Esophagus squamous epithelium (tissue), 5 donors: ENCODE results near the gene HDAC1. TPM values are rescaled to one million over a fixed set of nuclear protein-coding genes. Genes with fewer than 3 reads are reported as not detected.
A peak's percentile ranks its signal among the peaks of the same experiment; 100 is the strongest.

ENCODE experiments used
- DNase-seq: peaks from one replicate; lab custom pipeline; 2025; lab: John Stamatoyannopoulos, UW
- H3K27ac ChIP-seq, 4 donors: fragments of 200-600 bp; sonication (generic); one replicate each; pipeline ENCODE4 v1.5.1; 2016 to 2019; ENCODE audit warnings: mild to moderate bottlenecking in 1 of 4
- H3K27me3 ChIP-seq, 4 donors: fragments of 200-600 bp; sonication (generic); 1 replicate in 3 of 4; 2 replicates in 1 of 4; pipeline versions ENCODE4 v1.5.1 to v1.6.0; 2017 to 2021; ENCODE audit warnings: antibody characterized with exemption in 1 of 4
- H3K36me3 ChIP-seq, 3 donors: fragments of 200-600 bp; sonication (generic); one replicate each; pipeline ENCODE4 v1.5.1; 2016 to 2019
- H3K4me1 ChIP-seq, 3 donors: fragments of 200-600 bp; sonication (generic); one replicate each; pipeline ENCODE4 v1.5.1; 2017 to 2019
- H3K4me3 ChIP-seq, 4 donors: fragments of 200-600 bp; sonication (generic); 1 replicate in 3 of 4; 2 replicates in 1 of 4; pipeline ENCODE4 v1.5.1; 2016 to 2019; ENCODE audit warnings: mild to moderate bottlenecking in 2 of 4, moderate library complexity in 1 of 4
- H3K9me3 ChIP-seq, 3 donors: fragments of 200-600 bp; sonication (generic); one replicate each; pipeline ENCODE4 v1.5.1; 2016 to 2019
- POLR2A ChIP-seq, 4 donors: fragments of 450-650 bp; IDR thresholded peaks; one replicate each; pipeline ENCODE4 v1.6.1; 2017; ENCODE audit warnings: antibody characterized with exemption in 4 of 4, mild to moderate bottlenecking in 4 of 4, moderate library complexity in 3 of 4
- WGBS, 2 donors: methylation state at CpG; one replicate each; pipeline ENCODE4 v1.1.5; 2018; 5-methylcytosine and 5-hydroxymethylcytosine counted together
- intact Hi-C: fragments of 100-400 bp; cut with DNase I; formaldehyde crosslinking; loops from one replicate; pipeline ENCODE4 v1.15.0; 2022
- total RNA-seq, 4 donors: library from RNA; depleted of rRNA; stranded (reverse); fragments of >200 nt; gene quantifications; one replicate each; pipeline ENCODE4 v1.1.0, GENCODE V29; 2016
- TF ChIP-seq, protein P1 (sequence below), 6 experiments: fragments of 450-650 bp in 4 of 6; fragments of 200-600 bp in 2 of 6; sonication (generic) in 2 of 6; IDR thresholded peaks; one replicate each; pipeline ENCODE4 v1.5.1; 2016 to 2019; ENCODE audit warnings: antibody characterized with exemption in 6 of 6, mild to moderate bottlenecking in 4 of 6, moderate library complexity in 4 of 6
- donor health status: DM: yes; HTN: yes; CAD: no.

HDAC1 gene
- total RNA-seq, 4 donors from 2014 or later: 74.3 to 115 (median 96.0) TPM

GRCh38 chr1:32335535-32335789 lies 43.6 kb downstream of the HDAC1 start:
- DNase-seq: no peak
- H3K27ac ChIP-seq: peak overlapping the region; percentile 25 to 78 (median 60)
- peaks cover 0 to 14% (median 0%) of the 10 kb centered on the region in 4 donors for H3K27me3 ChIP-seq
- peaks cover 5 to 40% (median 11%) of the 10 kb centered on the region in 3 donors for H3K36me3 ChIP-seq
- peak overlapping the region; percentile 49 to 86 (median 65) for H3K4me3 ChIP-seq
- intact Hi-C loops: no loop called here
- no peaks in the 10 kb centered on the region for H3K9me3 ChIP-seq
- H3K4me1 ChIP-seq: peaks cover 35 to 69% (median 37%) of the 10 kb centered on the region in 3 donors
- no CpG with 5 or more reads among the region's 34 CpGs for WGBS, 2 donors
- no peak for TF ChIP-seq POLR2A (IDR thresholded peaks at IDR 0.05)
- TF ChIP-seq, protein P1, sequence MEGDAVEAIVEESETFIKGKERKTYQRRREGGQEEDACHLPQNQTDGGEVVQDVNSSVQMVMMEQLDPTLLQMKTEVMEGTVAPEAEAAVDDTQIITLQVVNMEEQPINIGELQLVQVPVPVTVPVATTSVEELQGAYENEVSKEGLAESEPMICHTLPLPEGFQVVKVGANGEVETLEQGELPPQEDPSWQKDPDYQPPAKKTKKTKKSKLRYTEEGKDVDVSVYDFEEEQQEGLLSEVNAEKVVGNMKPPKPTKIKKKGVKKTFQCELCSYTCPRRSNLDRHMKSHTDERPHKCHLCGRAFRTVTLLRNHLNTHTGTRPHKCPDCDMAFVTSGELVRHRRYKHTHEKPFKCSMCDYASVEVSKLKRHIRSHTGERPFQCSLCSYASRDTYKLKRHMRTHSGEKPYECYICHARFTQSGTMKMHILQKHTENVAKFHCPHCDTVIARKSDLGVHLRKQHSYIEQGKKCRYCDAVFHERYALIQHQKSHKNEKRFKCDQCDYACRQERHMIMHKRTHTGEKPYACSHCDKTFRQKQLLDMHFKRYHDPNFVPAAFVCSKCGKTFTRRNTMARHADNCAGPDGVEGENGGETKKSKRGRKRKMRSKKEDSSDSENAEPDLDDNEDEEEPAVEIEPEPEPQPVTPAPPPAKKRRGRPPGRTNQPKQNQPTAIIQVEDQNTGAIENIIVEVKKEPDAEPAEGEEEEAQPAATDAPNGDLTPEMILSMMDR (IDR thresholded peaks at IDR 0.05): no peak

- peak within 1 kb of the TSS; percentile 49 to 86 (median 65) for H3K4me3 ChIP-seq
- intact Hi-C loops: no loop called here
- no peak for DNase-seq
- peak in 2 of 4 donors; percentile 76 to 83 for TF ChIP-seq POLR2A (IDR thresholded peaks at IDR 0.05)
- TF ChIP-seq, protein P1 (IDR thresholded peaks at IDR 0.05): no peak
- H3K27me3 ChIP-seq: peaks cover 0 to 14% (median 0%) of the 10 kb centered on the region in 4 donors
- H3K9me3 ChIP-seq: no peaks in the 10 kb centered on the region
- H3K36me3 ChIP-seq: peaks cover 5 to 35% (median 11%) of the 10 kb centered on the region in 3 donors
- H3K4me1 ChIP-seq: peaks cover 35 to 69% (median 37%) of the 10 kb centered on the region in 3 donors
- H3K27ac ChIP-seq: peak within 1 kb of the TSS; percentile 47 to 78 (median 64)
- 0 to 20% methylated on average over 1 of the region's 95 CpGs for WGBS, 2 donors
These were observed 44.1 kb downstream of the HDAC1 start, which contains the start of gene MARCKSL1 for GRCh38 chr1:32335790-32336590. TSS of gene MARCKSL1 (minus strand) at chr1:32336233. CDS start at chr1:32336033, 200 bp downstream.

DNA sequence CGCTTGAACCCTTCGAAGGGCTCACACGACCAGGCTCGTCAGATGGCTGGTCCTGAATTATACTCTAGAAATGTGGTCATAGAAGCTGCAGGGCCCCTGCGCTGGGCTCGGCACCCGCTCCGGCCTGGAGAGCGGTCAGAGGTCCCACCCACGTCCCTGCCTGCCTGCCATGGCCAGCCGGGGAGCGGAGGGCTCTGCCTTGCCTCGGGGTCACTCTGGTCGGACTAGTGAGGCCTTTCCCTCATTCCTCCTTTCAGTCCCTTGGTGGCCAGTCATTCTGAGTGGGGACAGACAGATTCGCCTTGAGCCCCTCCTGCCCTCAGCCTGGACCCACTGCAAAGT lies 44.7 kb downstream of the HDAC1 start:
- H3K9me3 ChIP-seq: no peaks in the 10 kb centered on the region
- H3K27me3 ChIP-seq: peaks cover 0 to 14% (median 0%) of the 10 kb centered on the region in 4 donors
- H3K4me1 ChIP-seq: peaks cover 35 to 65% (median 39%) of the 10 kb centered on the region in 3 donors
- H3K27ac ChIP-seq: peak overlapping the region in 3 of 4 donors; percentile 56 to 78 (median 73)
- intact Hi-C loops: no loop called here
- peaks cover 3 to 29% (median 10%) of the 10 kb centered on the region in 3 donors for H3K36me3 ChIP-seq
- TF ChIP-seq POLR2A (IDR thresholded peaks at IDR 0.05): no peak
- TF ChIP-seq, protein P1 (IDR thresholded peaks at IDR 0.05): no peak
- WGBS, 2 donors: 29% methylated on average over 4 of the region's 15 CpGs; no CpG with 5 or more reads in 1 of the 2 donors
- peak overlapping the region; percentile 49 to 86 (median 65) for H3K4me3 ChIP-seq
- DNase-seq: no peak

DNA sequence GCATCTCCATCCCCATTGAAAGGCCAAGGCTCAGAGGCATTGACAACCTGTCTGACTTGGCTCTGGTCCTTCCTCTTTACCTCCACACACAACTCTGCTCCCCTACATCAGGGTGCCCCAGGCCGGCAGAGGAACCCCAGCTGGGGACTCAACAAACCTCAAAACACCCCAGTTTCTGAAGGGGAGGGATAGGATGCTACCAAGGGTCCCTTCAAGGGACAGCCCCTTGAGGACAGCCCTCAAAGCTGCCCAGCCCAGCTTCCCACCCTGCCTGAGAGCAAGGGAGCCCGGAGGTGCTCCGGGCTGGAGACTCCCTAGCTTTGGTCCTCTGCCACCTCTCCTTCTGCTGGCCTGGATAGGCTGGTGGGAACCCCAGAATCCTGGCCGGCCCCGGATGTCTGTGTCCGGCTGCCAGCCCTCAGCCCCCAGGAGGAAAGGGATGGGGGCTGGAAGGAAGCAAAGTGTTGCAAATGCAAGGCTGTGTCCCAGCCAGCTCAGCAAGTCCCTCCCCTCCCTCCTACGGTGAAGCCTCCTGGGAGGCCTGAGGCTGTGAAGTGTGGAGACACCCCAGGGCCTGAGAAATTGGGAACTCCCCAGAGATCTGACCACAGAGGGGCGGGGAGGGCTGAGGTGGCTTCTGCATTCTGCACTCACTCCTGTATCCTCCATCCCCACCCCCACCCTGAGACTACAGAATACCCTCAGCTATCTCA lies 45.2 kb downstream of the HDAC1 start:
- Histone ChIP-seq H3K4me3 (no peak overlapping the region), H3K4me1 (peaks cover 35 to 65% (median 41%) of the 10 kb centered on the region in 3 donors), H3K36me3 (peaks cover 0 to 24% (median 6%) of the 10 kb centered on the region in 3 donors), H3K9me3 (no peaks in the 10 kb centered on the region), H3K27ac (peak overlapping the region in 2 of 4 donors; percentile 73 to 78), H3K27me3 (peaks cover 0 to 14% (median 0%) of the 10 kb centered on the region in 4 donors)
- TF ChIP-seq, protein P1 (IDR thresholded peaks at IDR 0.05): no peak
- TF ChIP-seq POLR2A (IDR thresholded peaks at IDR 0.05): no peak
- WGBS, 2 donors: 38 to 53% methylated on average over 4 to 5 of the region's 8 CpGs
- DNase-seq: no peak
- intact Hi-C loops: no loop called here
